Erythroblast (primary cell): Measurements from ENCODE around the gene AKT1S1.

Experiments
- GATA1 ChIP-seq: IDR thresholded peaks from 2 replicates; pipeline ENCODE4 v1.6.1; 2011; ENCODE audit warnings: low read depth, mild to moderate bottlenecking, control low read depth, low read length, moderate library complexity
- POLR2A ChIP-seq: IDR thresholded peaks from 2 replicates; pipeline ENCODE4 v1.6.1; 2011; ENCODE audit warnings: mild to moderate bottlenecking, low read length

DNA sequence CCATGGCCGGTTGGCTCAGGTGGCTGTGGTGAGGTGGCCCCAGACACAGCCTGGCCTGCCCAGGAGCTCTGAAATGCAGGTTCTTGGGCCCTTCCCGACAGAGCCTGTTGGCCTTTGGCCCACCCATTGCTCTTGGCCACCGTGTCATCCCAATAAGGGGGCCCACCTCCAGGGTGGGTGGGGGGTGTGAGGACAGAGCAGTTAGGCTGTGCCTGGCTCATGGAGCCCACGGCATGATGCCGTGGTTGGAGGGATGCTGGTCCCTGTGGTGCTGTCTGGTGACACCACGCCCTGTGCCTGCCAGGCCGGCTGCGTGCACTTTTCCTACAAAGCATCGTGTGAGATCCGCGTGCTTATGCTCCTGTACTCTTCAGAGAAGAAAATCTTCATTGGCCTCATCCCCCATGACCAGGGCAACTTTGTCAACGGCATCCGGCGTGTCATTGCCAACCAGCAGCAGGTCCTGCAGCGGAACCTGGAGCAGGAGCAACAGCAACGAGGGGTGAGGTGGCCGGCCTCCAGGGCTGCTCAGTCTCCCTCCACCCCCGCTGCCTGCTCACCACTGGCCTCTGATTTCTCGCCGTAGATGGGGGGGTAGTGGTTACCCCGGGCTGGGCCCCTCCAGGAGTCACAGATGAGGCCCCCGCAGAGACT lies 17.3 kb downstream of the AKT1S1 start:
- TF ChIP-seq POLR2A (peak; percentile 0), GATA1 (no peak)
